Esophagus squamous epithelium (tissue), 4 donors: ENCODE data around the gene CALCR.

Source experiments
- CTCF ChIP-seq, 6 experiments: fragments of 450-650 bp in 4 of 6; fragments of 200-600 bp in 2 of 6; sonication (generic) in 2 of 6; IDR thresholded peaks; one replicate each; pipeline ENCODE4 v1.5.1; 2016 to 2019; ENCODE audit warnings: antibody characterized with exemption in 6 of 6, mild to moderate bottlenecking in 4 of 6, moderate library complexity in 4 of 6
- POLR2A ChIP-seq, 4 donors: fragments of 450-650 bp; IDR thresholded peaks; one replicate each; pipeline ENCODE4 v1.6.1; 2017; ENCODE audit warnings: antibody characterized with exemption in 4 of 4, mild to moderate bottlenecking in 4 of 4, moderate library complexity in 3 of 4

- TF ChIP-seq CTCF (IDR thresholded peaks at IDR 0.05): peak in 3 of 6 experiments; percentile 18 to 43 (median 23)
- no peak for TF ChIP-seq POLR2A (IDR thresholded peaks at IDR 0.05)
Measured at GRCh38 chr7:93551063-93551895, 23.2 kb downstream of the CALCR start.
